Right lobe of liver (tissue), 4 donors: ENCODE results near the gene FSTL4.

Source experiments
- POLR2A ChIP-seq: fragments of 450-650 bp; IDR thresholded peaks from one replicate; pipeline ENCODE4 v1.6.1; 2017; ENCODE audit warnings: antibody characterized with exemption, mild to moderate bottlenecking
- TF ChIP-seq, protein P1 (sequence below), 4 donors: fragments of 200-600 bp in 3 of 4; fragments of 450-650 bp in 1 of 4; IDR thresholded peaks; one replicate each; pipeline versions ENCODE4 v1.5.1 to v1.8.0; 2016 to 2022; ENCODE audit warnings: antibody characterized with exemption in 4 of 4, mild to moderate bottlenecking in 2 of 4
- donor health status: DM: no; HTN: no; CAD: no.
- donor health status: DM: no; HTN: no; CAD: no.
- donor health status: DM: no; HTN: yes; CAD: no.

DNA sequence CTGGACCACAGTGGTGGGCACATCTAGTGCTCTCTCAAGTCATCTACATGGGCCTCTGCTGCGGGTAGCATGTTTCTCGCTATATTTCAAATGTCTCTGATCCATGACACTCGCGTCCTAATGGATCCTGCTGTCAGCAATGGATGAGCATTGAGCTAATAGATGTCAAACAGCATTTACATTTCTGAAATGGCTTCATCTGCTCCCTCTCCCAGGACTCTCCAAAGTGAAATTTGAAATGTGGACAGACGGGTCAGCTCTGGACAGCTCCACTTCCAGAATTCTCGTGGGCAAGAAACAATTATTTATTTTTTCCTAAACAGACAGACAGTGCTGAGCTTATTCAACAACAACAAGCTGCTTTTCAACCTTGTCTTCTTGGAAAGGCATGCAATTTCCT, 58.1 kb downstream of the FSTL4 start:
- TF ChIP-seq POLR2A, result no peak
- TF ChIP-seq, protein P1, sequence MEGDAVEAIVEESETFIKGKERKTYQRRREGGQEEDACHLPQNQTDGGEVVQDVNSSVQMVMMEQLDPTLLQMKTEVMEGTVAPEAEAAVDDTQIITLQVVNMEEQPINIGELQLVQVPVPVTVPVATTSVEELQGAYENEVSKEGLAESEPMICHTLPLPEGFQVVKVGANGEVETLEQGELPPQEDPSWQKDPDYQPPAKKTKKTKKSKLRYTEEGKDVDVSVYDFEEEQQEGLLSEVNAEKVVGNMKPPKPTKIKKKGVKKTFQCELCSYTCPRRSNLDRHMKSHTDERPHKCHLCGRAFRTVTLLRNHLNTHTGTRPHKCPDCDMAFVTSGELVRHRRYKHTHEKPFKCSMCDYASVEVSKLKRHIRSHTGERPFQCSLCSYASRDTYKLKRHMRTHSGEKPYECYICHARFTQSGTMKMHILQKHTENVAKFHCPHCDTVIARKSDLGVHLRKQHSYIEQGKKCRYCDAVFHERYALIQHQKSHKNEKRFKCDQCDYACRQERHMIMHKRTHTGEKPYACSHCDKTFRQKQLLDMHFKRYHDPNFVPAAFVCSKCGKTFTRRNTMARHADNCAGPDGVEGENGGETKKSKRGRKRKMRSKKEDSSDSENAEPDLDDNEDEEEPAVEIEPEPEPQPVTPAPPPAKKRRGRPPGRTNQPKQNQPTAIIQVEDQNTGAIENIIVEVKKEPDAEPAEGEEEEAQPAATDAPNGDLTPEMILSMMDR (IDR thresholded peaks at IDR 0.05), result no peak
